Renal pelvis (tissue), 4 donors: ENCODE measurements around the gene NFAM1. TPM values are rescaled to one million over a fixed set of nuclear protein-coding genes. Genes with fewer than 3 reads are reported as not detected.

ENCODE experiments used
- DNase-seq: peaks from one replicate; pipeline ENCODE4 v3.0.0-alpha.2; 2013
- polyA plus RNA-seq, 3 donors: library from polyadenylated mRNA; unstranded; fragments of 120-200 nt; gene quantifications; one replicate each; pipeline ENCODE4 v1.2.1, GENCODE V29; 2013; ENCODE audit not compliant: insufficient read length in 3 of 3

Gene NFAM1
- polyA plus RNA-seq, 3 donors = 0.82 to 1.2 (median 1.0) TPM

DNA sequence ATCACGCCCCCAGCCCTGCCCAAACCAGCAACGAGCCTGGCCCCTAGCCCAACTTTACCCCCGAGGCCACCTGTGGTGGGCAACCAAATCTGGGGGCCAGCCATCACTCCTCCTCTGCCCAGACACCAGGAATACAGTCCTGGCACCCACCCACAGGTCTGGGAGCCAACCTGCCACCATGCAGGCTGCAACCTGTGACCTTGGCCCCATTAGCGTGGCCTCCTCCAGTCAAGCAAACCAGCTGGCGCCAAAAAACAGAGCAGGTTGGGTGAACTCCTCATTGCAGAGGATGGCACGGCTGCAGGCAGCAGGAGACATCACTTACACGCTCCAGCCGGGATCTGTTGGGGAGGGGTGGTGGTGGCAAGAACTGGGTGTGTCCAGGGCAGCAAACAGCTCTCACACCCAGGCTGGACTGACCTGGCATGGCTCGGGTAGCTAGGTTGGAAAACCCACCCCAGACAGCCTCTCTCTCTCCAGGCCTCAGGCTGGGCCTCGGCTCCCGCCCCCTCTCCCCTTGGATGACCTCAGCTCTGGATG lies 96.3 kb downstream of the NFAM1 start:
- no peak for DNase-seq

GRCh38 chr22:42334875-42335512 lies 97.2 kb downstream of the NFAM1 start:
- no peak for DNase-seq

DNA sequence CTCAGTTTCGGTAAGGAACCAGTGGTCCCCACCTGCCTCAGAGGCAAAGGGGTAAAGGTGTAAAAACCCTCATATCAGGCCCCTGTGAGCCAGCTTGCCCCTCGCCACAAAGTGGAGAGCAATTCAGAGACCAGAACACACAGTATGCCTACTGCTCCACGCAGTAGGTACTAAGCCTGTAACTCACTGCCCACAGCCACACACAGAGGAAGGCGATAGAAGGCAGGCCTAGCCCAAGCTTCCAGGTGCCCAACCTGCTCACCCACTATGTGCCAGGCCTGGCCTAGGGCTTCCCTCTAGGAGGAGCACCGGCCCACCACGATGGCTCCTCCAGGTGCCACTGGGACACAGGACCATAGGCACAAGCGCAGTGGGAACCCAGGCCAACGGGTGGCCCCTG lies 98.7 kb downstream of the NFAM1 start:
- DNase-seq = no peak

DNA sequence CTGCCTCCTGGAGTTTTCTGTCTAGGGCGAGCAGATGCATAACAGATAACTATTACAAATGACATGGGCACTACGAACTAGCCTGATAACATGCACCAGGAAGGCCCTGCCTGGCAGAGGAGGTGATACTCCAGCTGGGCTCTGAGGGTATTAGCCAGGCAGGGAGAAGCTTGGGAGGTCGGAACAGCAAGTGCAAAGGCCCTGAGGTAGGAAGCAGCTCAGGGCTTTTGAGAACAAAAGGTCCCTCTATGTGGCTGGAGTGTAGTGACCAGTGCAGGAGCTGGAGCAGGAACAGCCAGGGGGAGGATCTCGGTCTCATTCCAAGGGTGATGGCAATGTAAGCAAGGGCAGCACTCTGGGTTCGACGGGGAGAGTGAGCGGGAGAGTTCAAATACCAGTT lies 100.1 kb downstream of the NFAM1 start:
- DNase-seq = no peak

GRCh38 chr22:42331014-42331413 lies 101.2 kb downstream of the NFAM1 start:
- peak; percentile 43 for DNase-seq

Other genes starting within 250 kb of the NFAM1 start
- gene TCF20, start 161.8 kb downstream of the NFAM1 start, polyA plus RNA-seq = 10 to 100 TPM; 28.7 to 29.5 (median 29.2) TPM
- gene RRP7A, start 87.4 kb upstream of the NFAM1 start, polyA plus RNA-seq = 10 to 100 TPM; 26.5 to 48.8 (median 34.5) TPM
- 10 to 100 TPM in 1 of 3 donors, 1 to 10 TPM in 2; 6.8 to 10.4 (median 8.9) TPM for gene SERHL2, start 121.6 kb upstream of the NFAM1 start, polyA plus RNA-seq
- 100 to 1,000 TPM; 110 to 117 (median 117) TPM for gene POLDIP3, start 182.5 kb upstream of the NFAM1 start, polyA plus RNA-seq
- gene ATP5MGL, start 208.2 kb upstream of the NFAM1 start, polyA plus RNA-seq = under 1 TPM in 1 of 3 donors, not detected in 2; 0.26 TPM
- 100 to 1,000 TPM; 147 to 188 (median 185) TPM for gene CYB5R3, start 217.0 kb upstream of the NFAM1 start, polyA plus RNA-seq